GM10248 (cell line): ENCODE results near the gene NTSR1.

Source experiments
- CTCF ChIA-PET: fragments of 300-600 bp; sonication (Branson Sonifier 250); formaldehyde crosslinking; extraction: SDS; loops from one replicate; lab custom pipeline; 2021; ENCODE audit warnings: antibody characterized with exemption; lab: Yijun Ruan, JAX
- POLR2A ChIA-PET: fragments of 350-650 bp; sonication (Branson Sonifier 250); formaldehyde crosslinking; extraction: SDS; loops from one replicate; lab custom pipeline; 2020; ENCODE audit warnings: antibody characterized with exemption; lab: Yijun Ruan, JAX
- DNase-seq: peaks from one replicate; pipeline ENCODE4 v3.0.0; 2012; ENCODE audit errors: extremely low spot score
- CTCF ChIP-seq: IDR thresholded peaks from 2 replicates; pipeline ENCODE4 v1.5.1; 2012; ENCODE audit warnings: mild to moderate bottlenecking, low read depth; ENCODE audit errors: extremely low read depth, missing control alignments, control extremely low read depth

The NTSR1 gene

GRCh38 chr20:62736026-62736406, 27.4 kb downstream of the NTSR1 start:
- POLR2A ChIA-PET: no interaction called here
- DNase-seq: no peak
- CTCF ChIA-PET: interaction anchor here (0.9 kb wide), 1 partner anchor 9 kb away, joined by 3 read pairs; no protein-coding TSS in a partner anchor
- no peak for TF ChIP-seq CTCF

- TF ChIP-seq CTCF: no peak
- POLR2A ChIA-PET: no interaction called here
- CTCF ChIA-PET: interaction anchor here (0.9 kb wide), 1 partner anchor 8 kb away, joined by 3 read pairs; no protein-coding TSS in a partner anchor
- DNase-seq: no peak
These were observed 27.9 kb downstream of the NTSR1 start for GRCh38 chr20:62736407-62737071.

DNA sequence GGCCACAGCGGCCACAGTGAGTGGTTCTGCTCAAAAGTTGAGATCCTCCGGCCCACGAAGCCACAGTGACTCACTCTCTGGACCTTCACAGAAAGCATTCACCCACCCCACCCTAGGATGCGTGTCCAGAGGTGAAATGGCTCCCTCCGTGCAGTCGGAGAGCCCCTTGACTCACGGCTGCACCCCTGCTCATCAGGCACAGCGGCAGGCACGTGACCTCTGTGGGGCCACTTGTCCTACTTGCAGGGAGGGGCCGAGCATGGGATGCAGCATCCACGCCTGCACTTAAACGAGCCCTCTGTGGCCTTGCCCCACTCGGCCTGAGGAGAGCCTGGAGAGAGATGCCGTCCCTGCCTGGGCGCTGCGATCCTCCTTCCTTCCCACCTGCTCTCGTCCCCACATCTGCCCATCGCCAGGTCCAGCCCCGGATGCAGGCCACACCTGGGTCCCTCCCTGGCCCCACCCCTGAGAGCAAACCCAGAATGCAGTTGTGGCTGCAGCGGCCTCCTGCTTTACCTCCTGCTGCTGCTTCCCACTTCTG, 28.7 kb downstream of the NTSR1 start:
- ChIA-PET POLR2A (no interaction called here), CTCF (no interaction called here)
- no peak for TF ChIP-seq CTCF

GRCh38 chr20:62738025-62738881, 29.6 kb downstream of the NTSR1 start:
- POLR2A ChIA-PET: no interaction called here
- no peak for DNase-seq
- CTCF ChIA-PET: no interaction called here
- TF ChIP-seq CTCF: no peak

More for the DNA sequence above, 28.7 kb downstream of the NTSR1 start:
- DNase-seq: no peak

DNA sequence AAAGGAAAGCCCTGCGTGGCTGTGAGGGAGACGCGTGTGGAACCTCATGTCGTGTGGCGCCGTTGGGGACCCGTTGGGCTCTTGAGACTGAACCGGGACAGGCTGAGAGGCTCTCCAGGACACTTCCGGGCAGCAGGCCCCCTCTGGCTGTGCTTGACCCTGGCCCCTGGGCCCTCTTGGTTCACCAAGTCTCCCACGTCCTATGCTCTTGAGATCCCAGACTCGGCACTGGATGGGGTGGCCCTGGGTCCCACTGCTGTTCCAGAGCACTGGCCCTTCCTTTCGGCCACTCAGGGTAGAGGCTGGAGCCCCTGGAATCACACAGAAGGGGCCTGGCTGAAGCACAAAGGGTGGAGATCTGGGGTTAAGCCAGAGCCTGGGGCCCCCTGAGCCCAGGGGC, 30.4 kb downstream of the NTSR1 start:
- no peak for DNase-seq
- ChIA-PET CTCF (no interaction called here), POLR2A (interaction anchor here (0.6 kb wide), 1 partner anchor 28 kb away, joined by 4 read pairs; no protein-coding TSS in a partner anchor)
- no peak for TF ChIP-seq CTCF

GRCh38 chr20:62739581-62740285, 31.1 kb downstream of the NTSR1 start:
- ChIA-PET POLR2A (interaction anchor here (0.6 kb wide), 1 partner anchor 28 kb away, joined by 4 read pairs; no protein-coding TSS in a partner anchor), CTCF (no interaction called here)
- no peak for DNase-seq
- no peak for TF ChIP-seq CTCF
